ENCODE results near the gene TM4SF1. TPM values are rescaled to one million over a fixed set of nuclear protein-coding genes. Genes with fewer than 3 reads are reported as not detected.

Gene TM4SF1
- total RNA-seq, 2 donors from 2014 or later: 92.0 to 142 TPM

DNA sequence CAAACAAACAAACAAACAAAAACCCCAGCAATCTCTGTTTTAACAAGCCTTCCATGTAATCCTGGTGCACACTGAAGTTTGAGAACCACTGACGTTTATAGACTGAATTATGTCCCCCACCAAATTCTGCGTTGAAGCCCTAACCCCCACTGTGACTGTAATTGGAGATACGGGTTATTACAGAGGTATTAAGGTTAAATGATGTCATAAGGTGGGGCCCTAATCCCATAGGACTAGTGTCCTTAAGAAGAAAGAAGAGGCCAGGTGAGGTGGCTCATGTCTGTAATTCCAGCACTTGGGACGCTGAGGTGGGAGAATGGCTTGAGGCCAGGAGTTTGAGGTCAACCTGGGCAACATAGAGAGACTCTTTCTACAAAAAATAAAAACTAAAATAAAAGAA is 42.4 kb upstream of the TM4SF1 start:
- TF ChIP-seq POLR2AphosphoS5 (IDR thresholded peaks at IDR 0.05) (no peak), POLR2A (IDR thresholded peaks at IDR 0.05) (no peak)
- TF ChIP-seq, protein P1, sequence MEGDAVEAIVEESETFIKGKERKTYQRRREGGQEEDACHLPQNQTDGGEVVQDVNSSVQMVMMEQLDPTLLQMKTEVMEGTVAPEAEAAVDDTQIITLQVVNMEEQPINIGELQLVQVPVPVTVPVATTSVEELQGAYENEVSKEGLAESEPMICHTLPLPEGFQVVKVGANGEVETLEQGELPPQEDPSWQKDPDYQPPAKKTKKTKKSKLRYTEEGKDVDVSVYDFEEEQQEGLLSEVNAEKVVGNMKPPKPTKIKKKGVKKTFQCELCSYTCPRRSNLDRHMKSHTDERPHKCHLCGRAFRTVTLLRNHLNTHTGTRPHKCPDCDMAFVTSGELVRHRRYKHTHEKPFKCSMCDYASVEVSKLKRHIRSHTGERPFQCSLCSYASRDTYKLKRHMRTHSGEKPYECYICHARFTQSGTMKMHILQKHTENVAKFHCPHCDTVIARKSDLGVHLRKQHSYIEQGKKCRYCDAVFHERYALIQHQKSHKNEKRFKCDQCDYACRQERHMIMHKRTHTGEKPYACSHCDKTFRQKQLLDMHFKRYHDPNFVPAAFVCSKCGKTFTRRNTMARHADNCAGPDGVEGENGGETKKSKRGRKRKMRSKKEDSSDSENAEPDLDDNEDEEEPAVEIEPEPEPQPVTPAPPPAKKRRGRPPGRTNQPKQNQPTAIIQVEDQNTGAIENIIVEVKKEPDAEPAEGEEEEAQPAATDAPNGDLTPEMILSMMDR (IDR thresholded peaks at IDR 0.05): no peak
- no peak overlapping the region for H3K4me3 ChIP-seq
- WGBS: 94% methylated on average over 4 of the region's 4 CpGs
- no peaks in the 10 kb centered on the region for H3K9me3 ChIP-seq
- H3K27ac ChIP-seq: no peak overlapping the region
- no peak for DNase-seq (ENCODE audit: low spot score)
- intact Hi-C loops (cut with DNase I): no loop called here
- no peaks in the 10 kb centered on the region for H3K36me3 ChIP-seq
- no peaks in the 10 kb centered on the region for H3K4me1 ChIP-seq (replicated peaks)
- H3K27me3 ChIP-seq (replicated peaks; ENCODE audit: insufficient read depth): no peaks in the 10 kb centered on the region

DNA sequence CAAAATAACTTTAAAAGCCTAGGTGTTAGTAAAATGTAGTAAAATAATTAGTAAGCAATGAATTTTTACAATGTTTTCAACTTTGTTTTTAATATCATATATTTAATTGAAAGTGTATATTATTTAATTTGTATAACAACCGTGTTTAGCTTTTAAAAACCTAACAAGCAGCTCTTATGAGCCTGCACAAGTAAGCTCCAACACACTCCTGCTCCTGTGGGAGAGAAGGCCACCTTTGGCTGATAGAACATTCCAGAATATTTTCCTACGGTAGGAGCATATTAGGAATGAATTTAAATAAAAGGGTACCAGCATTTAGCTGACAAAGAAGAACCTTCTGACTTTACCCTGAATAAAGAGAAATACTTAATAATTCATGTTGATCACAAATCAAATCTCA is 40.3 kb upstream of the TM4SF1 start:
- Histone ChIP-seq H3K27me3 (replicated peaks; ENCODE audit: insufficient read depth) (no peaks in the 10 kb centered on the region), H3K9me3 (no peaks in the 10 kb centered on the region), H3K36me3 (no peaks in the 10 kb centered on the region), H3K27ac (no peak overlapping the region), H3K4me1 (replicated peaks) (no peaks in the 10 kb centered on the region), H3K4me3 (no peak overlapping the region)
- intact Hi-C loops (cut with DNase I): no loop called here
- DNase-seq (ENCODE audit: low spot score): no peak
- TF ChIP-seq POLR2AphosphoS5 (IDR thresholded peaks at IDR 0.05) (no peak), POLR2A (IDR thresholded peaks at IDR 0.05) (no peak)
- TF ChIP-seq, protein P1 (IDR thresholded peaks at IDR 0.05): no peak
- WGBS: 90% methylated on average over 2 of the region's 2 CpGs

DNA sequence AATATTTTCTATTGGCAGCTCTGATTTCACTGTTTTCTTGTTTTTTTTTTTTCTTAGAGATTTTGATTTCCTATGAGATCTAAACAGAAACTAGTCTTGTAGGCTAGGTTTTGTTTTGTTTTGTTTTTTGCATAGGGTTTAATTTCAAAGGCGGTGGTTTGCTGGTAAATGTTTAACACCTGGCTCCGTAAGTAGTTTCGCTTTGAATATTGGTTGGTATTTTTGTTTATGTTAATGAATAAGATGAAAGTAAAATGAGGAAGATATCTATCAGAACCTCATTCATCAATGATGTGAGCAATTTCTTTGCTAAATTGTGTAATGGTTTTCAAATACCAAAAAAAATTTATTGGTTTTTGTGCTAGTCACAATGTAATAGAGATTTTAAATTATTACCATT is 39.7 kb upstream of the TM4SF1 start:
- 94% methylated on average over 3 of the region's 3 CpGs for WGBS
- intact Hi-C loops (cut with DNase I): no loop called here
- H3K36me3 ChIP-seq: no peaks in the 10 kb centered on the region
- no peak for DNase-seq (ENCODE audit: low spot score)
- no peak overlapping the region for H3K27ac ChIP-seq
- no peak for TF ChIP-seq POLR2A (IDR thresholded peaks at IDR 0.05)
- TF ChIP-seq, protein P1 (IDR thresholded peaks at IDR 0.05): no peak
- TF ChIP-seq POLR2AphosphoS5 (IDR thresholded peaks at IDR 0.05): no peak
- H3K9me3 ChIP-seq: no peaks in the 10 kb centered on the region
- H3K4me1 ChIP-seq (replicated peaks): no peaks in the 10 kb centered on the region
- no peak overlapping the region for H3K4me3 ChIP-seq
- no peaks in the 10 kb centered on the region for H3K27me3 ChIP-seq (replicated peaks; ENCODE audit: insufficient read depth)

DNA sequence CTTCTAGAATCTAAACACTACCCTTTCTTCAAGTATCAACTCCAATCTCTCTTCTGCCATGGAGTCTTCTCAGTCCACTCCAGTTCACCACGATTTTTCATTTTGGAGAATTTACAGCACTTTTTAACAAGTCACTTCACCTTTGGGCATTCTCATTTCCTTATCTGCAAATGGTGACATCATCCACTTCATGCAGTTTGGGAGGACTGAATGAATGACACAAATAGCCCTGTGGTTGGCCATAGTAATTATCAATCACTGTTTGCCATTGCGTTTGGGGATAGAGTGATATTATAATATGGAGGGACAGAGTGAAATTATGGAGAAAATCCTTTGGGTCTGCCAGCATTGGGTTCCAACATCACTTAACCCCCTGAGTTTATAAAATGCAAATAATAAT is 38.0 kb upstream of the TM4SF1 start:
- intact Hi-C loops (cut with DNase I): no loop called here
- Histone ChIP-seq H3K27me3 (replicated peaks; ENCODE audit: insufficient read depth) (no peaks in the 10 kb centered on the region), H3K4me1 (replicated peaks) (no peaks in the 10 kb centered on the region), H3K4me3 (no peak overlapping the region), H3K9me3 (no peaks in the 10 kb centered on the region), H3K36me3 (no peaks in the 10 kb centered on the region), H3K27ac (no peak overlapping the region)
- TF ChIP-seq POLR2AphosphoS5 (IDR thresholded peaks at IDR 0.05) (no peak), POLR2A (IDR thresholded peaks at IDR 0.05) (no peak)
- TF ChIP-seq, protein P1 (IDR thresholded peaks at IDR 0.05): no peak
- no peak for DNase-seq (ENCODE audit: low spot score)
- WGBS: 78% methylated on average over 2 of the region's 2 CpGs

DNA sequence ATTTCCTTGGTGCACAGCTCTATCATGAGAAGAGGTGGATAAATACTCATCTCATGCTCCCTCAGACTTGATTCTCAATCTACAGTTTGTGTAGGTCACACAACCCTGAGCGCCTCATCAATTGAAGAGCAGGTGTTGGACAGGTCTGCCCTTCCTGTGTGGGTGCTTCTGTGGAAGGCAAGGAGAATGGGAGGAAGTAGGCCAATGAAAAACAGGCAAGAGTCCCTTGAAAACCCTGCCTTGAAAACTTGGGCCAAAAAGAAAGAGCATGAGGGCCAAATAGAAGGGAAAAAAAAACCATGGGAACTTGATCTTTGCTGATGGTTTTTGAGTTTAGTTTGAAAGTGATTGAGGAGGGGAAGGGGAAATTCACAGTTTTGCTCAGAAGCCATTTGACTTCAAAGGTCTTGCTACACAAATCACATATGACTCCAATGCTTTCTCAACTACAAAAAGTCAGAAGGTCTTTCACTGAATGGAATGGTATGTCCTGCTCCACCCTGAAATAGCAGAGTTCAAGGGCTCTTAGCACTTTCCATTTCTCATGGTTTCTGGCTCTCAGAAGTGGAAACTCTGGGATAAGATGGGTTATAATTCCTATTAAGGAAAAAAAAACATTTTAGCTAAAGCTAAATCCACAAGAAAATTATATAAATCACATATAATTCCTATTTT is 37.2 kb upstream of the TM4SF1 start:
- TF ChIP-seq POLR2AphosphoS5 (IDR thresholded peaks at IDR 0.05): no peak
- TF ChIP-seq, protein P1 (IDR thresholded peaks at IDR 0.05): no peak
- no peak for TF ChIP-seq POLR2A (IDR thresholded peaks at IDR 0.05)
- WGBS: 87% methylated on average over 1 of the region's 1 CpG
- no peaks in the 10 kb centered on the region for H3K9me3 ChIP-seq

More for the DNA sequence above, 37.2 kb upstream of the TM4SF1 start:
- Histone ChIP-seq H3K27me3 (replicated peaks; ENCODE audit: insufficient read depth) (no peaks in the 10 kb centered on the region), H3K4me3 (no peak overlapping the region), H3K4me1 (replicated peaks) (no peaks in the 10 kb centered on the region), H3K27ac (no peak overlapping the region), H3K36me3 (no peaks in the 10 kb centered on the region)
- intact Hi-C loops (cut with DNase I): no loop called here
- no peak for DNase-seq (ENCODE audit: low spot score)

Data from prostate gland (tissue), 2 donors.